HG02973 (cell line): ENCODE data around the gene SPO11.

Experiments
- ATAC-seq: cut with Tn5 transposase; IDR thresholded peaks from one replicate; pipeline ENCODE4 v1.9.1; 2021; ENCODE audit warnings: moderate library complexity; ENCODE audit not compliant: unreplicated experiment

Gene SPO11

DNA sequence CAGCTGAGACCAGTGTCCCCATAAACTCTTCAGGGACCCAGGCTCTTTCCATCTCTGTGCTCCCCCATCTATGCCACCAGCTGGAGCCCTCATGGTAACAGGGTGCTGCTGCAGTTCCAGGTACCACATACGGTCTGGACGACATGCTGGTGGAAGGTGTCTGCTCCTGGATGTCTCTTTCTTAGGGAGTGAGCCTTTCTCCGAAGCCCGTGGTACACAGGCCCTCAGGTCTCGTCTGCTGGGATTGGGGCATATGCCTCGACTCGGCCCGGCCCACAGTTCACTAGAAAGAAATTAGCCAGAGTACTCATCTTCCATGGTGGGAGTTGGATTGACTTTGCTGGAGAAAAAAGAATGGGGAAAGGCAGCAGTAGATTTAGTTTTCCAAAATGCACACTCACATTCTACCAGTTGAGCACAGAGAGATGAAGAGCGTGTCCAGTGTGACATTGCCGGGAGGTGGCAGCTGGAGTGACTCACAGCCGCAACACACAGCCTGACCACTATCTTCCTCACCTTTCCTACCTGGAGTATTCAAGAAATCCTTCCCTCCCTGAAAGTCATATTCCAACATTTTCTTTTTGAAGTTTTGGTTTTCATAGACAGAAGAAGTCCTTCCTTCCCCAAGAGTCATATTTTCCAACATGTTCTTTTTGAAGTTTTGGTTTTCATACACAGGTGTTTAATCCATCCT is 18.6 kb upstream of the SPO11 start:
- ATAC-seq: no peak

DNA sequence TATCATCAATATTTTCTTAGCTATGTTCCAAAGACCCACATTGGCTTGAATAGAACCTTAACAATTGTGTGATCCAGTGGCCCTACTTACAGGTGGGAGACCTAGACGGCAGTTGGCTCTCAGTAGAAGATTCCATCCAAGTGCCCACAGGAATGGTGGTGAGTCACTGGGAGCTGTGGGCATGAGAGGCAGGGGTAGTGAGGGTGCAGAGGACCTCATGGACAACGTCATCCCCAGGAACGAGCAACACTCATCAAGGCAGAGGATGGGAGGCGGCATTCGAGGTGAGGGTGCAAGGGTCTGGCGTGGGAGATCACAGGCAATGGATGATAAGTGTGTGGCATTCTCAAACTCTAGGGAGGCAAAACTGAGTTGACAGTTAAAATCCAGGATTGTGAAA is 17.5 kb upstream of the SPO11 start:
- no peak for ATAC-seq

DNA sequence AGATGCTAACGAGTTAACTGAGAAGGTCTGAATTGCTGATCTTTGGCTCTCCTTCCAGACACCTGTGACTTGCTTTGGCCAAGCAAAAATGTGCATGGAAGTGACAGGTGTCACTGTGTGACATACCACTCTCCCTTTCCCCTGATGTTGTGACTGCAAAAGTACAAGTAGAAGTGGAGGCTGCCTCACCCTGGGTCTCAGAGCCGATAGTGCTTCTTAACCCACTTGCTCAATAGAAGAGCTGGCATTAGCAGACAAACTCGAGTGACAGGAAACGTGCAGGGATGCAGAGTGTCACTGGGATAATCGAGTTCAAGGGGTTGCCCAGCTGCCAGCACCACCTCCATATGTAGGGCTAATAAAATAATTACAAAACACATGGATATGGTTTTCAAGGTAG is 16.4 kb upstream of the SPO11 start:
- no peak for ATAC-seq

DNA sequence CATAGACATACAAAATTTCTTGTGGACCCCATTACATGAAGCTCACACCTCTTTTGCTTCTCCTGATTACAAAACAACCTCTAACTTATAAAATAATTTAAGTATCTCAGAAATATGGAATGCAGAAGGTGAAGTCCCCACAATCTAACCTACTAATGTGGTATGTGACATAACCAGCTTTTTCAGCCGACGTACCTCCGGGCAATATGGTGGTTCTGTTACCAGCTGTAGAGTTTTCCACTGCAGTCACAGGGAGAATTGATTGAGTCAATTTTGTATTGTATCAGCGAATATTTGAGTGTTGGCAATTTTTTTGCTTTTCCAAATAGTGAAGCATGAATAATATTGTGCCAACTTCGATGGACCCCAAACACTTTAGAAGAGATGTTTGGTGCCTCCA is 15.7 kb upstream of the SPO11 start:
- no peak for ATAC-seq

DNA sequence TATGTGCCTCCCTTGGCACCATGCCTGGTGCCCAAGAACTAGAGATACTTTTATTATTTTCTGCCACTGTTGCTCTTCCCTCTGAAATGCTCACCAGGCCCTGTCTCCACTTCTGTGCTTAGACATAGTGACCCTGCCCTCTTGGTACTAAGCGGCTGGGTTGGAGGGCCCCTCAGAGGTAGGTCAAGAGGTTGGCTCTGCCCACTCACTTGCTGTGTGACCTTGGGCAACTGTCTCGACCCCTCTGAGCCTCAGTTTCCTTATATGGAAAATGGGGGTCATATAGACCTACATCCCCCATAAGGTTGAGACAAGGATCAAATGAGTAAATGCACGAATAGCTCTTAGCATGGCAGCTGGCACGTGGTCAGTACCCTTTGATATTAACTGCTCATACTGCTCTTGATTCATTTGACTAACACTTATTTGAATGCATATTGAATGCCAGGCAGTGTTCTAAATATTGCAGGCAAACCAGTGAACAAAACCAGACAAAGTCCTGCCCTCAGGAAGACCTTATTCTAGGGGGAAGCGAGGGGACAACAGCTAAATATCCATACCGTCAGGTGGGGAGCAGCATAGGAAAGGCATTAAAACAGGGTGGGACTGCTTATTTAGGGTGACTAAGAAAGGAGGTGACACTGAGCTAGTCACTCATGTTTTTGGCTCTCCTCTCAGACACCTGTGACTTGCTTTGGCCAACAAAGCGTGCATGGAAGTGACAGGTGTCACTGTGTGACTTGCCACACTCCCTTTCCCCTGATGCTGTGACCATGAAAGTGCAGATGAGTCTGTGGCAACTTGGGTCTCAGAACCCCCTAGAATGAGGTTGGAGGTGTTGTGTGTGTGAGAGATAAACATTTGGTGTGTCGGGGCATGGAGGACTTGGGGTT is 14.3 kb upstream of the SPO11 start:
- ATAC-seq: no peak

DNA sequence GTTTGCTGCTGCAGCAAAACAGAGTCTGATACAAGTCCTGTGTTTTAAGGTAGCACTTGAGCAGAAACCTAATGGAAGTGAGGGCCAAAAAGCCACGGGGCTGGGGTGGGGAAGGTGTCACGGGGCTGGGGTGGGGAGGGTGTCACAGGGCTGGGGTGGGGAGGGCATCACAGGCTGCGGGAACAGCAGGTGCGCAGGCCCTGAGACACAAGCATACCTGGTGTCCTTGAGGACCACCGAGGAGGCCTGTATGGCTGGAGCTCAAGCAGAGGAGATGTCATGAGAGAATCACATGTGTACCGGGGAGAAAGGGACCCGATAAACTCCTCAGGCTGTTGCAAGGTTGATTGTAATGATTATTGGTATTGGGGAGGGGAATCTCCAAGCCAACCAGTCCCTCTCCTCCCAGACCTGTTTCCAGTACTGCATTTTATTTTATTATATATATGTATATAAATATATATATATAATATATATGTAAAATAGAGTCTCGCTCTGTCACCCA is 13.6 kb upstream of the SPO11 start:
- ATAC-seq: no peak

DNA sequence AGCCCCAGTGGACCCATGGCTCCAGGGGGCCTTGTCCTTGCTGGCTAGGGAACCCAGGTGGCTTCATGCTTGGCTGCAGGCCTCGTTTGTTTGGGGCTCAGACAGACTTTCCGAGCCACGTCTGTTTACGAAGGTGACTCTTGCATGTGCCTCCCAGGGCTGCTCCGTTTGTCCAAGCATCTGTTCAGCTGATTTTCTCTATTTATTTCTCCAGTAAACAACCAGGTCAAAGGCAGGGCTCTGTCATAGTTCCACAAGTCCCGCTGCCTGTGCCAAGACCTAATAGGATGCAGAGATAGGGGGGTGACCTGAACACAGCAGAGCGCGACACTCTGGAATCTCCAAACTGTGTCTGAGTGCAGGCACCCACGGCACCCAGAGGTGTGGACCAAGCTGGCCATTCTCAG is 12.8 kb upstream of the SPO11 start:
- ATAC-seq: no peak

DNA sequence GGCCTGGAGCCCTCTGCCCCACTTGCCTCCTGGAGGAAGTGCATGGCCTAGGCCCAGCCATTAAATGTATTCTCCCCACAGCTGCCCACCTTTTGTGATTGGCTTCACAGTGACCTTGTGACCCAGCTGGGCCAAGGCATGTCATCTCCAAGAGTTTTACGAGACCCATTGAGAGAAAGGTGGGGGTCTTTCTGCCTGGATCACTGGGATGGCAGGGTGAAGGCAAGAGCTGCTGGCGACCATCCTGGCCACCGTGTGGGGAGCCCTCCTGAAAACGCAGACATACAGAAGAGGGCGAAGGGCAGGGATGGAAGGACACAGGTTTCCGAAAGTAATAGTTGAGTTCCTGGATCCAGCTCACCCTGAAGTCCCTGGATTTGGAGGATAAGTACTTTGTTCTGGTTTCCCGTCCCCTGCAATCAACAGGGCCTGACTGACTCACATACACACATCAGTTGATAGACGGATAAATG is 12.3 kb upstream of the SPO11 start:
- ATAC-seq: no peak

DNA sequence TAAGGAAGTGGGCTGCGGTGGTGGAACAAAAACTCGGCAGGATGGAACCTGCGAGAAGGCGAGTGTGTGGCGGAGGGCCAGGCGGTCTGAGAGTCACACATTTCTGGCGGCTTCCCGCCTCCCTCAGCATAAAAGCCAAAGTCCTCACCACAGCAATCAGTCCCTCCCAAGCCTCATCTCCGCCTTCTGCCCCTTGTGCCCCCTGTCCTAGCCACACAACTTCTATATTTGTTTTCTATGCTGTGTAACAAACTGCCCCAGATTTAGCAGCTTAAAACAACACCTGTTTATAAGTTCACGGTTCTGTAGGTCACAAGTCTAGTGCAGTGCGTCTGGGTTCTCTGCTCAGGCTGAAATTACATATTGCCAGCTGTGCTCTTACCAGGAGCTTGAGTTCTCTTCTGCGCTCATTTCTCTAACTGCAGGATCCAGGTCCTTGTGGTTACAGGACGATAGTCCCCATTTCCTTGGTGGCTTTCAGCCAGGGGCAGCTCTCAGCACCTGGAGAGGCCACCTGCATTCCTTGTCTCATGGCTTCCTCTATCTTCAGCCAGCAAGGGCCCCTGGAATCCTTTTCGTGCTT is 11.7 kb upstream of the SPO11 start:
- no peak for ATAC-seq

DNA sequence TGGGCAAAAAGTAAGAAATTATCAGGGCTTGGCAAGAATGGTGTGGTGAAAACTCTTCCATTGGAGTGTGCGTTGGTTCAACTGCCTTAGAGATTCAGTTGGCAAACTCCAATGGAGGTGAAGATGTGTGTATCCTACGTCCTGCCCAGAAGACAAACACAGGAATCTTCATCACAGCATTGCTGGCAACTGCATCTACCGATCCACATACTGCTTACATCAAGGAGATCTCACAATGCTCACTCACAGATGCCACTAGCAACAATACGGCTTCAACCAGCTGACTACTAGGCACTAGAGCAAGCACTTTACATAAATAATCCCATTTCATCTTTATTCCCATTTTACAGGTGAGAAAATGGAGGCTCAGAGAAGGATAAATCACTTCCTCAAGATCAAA is 10.0 kb upstream of the SPO11 start:
- no peak for ATAC-seq

DNA sequence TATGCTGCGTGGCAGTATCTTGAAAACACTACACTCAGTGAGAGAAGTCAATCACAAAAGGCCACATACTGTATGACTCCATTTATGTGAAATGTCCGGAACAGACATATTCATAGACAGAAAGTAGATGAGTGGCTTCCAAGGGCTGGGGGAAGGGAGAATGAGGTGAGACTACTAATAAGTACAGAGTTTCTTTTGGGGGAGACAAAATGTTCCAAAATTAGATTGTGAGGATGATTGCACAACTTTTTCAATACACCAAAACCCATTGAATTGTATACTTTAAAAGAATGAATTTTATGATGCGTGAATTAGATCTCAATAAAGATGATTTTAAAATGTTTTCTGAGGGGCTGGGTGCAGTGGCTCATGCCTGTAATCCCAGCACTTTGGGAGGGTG is 9.2 kb upstream of the SPO11 start:
- no peak for ATAC-seq

DNA sequence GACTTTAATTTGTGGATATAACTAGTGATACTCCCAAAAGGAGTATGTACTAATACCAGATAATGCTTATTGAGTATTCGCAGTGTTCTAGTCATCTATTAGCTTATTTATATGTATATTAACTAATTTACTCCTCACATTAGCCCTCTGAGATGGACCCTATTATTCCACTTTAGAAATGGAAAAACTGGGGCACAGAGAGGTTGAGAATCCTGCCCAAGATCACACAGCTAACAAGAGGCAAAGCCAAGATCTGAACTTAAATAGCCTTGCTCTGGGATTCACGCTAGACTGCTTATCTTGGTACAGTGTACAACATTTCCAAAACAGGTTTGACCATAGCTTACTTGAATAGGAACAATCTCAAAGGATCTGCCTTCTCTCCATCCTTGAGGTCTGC is 8.5 kb upstream of the SPO11 start:
- no peak for ATAC-seq

DNA sequence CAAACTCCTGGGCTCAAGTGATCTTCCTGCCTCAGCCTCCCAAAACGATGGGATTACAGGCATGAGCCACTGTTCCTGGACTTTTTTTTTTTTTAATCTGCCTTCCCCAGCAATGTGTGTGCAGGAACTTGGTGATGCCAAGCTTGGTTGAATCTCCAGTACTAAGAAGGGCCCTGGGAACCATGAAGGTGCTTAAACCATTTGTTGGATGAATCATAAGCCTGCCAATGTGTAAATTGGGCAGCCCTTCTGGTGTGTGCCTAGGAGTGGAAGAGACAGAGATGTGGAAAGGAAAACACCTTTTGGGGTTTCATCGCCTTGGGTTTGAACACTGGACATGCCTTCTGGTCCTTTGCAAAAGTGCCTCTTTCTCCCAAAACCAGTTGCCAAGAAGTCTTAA is 7.1 kb upstream of the SPO11 start:
- ATAC-seq: no peak

DNA sequence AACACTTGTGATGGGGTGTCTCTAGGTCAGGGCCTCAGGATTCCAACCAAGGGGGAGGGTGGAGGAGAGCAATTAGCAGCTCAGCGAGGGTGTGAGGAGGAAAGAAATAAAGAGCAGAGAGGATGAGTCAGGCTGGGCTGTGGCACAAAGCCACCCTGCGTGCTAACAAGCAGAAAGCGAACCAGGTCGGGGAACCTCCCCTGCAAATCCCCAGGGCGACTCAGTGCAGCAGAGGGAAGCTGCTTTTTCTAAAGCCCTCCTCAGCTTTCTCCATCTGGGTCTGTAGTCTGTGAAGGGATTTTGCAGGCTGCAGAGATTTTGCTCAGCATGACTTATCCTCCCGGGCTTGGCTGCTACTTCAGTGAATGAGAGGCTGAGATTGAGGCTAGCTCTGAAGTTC is 6.6 kb upstream of the SPO11 start:
- ATAC-seq: no peak

DNA sequence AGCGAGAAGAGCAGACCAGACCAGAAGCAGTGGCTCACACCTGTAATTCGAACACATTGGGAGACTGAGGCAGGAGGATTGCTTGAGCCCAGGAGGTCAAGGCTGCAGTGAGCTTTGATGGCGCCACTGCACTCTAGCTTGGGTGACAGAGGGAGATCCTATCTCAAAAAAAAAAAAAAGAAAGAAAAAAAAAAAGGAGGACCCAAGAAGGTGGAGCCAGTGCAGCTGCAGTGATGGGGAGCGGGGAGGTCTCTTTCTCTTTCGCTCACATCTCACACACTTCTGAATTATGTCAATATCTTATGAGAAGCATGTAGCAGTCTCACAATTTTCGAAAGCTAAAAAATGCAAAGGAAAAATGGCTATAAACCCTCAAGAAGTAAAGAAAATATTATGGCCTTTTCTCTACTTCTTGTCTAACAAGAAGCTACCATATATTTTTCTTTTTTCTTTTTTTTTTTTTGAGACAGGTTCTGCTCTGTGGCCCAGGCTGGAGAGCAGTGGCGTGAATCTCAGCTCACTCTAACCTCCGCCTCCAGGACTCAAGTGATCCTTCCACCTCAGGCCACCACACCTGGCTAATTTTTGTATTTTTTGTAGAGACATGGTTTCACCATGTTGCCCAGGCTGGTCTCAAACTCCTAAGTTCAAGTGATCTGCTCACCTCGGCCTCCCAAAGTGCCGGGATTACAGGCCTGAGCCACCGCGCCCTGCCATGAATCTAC is 3.8 kb upstream of the SPO11 start:
- ATAC-seq: no peak

DNA sequence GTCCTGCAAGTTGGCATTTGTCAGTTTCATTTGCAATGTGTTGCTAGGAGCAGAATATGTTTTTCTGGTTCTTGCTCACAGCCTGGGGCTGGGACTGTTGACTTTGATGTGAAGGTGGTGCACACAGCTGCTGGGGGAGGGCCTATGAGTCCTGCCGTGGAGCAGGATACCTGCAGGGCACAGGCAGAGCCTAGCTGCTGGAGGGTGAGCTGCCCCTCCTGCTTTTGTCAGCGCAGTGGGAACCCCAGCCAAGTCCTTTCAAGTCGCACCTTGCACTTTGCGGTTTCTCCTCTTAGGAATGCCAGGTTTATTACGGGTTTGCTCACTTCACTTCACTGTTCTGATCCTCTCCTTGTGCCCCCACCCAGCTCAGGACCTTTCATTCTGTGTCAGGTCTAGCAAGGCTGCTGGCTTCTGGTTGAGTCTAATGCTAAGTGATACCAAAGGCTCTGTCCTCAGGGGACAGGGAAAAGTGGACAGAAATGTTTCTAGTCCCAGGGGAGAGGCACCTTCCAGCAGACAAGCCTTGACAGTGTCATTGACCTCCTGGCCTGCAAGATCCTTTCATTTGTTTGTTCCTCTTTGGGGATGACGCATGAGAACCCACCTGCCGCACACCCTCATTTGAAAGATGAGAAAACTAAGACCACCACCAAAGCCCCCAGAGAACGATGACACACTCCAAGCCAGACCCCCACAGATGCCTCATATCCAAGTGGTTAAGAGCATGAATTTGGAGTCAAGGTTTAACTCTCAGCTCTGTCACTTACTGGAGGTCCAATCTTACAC is 2.7 kb upstream of the SPO11 start:
- no peak for ATAC-seq

DNA sequence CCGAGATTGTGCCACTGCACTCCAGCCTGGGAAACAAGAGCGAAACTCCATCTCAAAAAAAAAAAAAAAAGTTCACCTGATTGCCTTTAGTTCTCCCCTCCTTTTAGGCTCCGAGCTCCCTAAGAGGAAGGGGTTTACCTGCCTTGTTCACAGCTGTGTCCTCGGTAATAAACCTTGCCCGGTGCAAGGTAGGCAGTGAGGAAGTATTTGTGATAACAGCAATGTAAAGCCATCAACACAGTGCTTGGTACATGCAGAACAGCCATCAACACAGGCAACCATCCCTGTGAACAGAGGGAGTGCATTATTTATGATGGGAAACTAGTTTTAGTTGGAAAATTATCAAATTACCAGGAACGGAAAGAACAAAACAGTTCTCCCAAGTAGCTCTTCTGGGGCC is 1.8 kb upstream of the SPO11 start:
- no peak for ATAC-seq

DNA sequence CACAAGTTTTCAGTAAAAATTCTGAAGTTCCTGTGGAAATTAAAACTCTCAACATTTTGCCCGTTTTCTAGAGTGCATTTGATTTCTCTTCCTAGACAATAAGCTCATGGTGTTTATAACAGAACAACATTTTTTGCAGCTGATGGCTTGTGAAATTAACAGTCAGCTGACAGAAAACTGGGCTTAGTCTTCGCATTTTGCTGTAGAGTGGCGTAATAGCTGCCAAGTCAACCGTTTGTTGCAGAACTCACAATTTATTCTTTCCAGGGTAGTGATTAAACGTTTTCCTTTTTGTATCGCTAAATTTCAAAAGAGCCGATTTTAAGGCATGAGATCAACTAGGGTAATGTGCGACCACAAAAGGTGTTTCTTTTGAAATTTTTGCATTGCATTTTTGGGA is 1.4 kb downstream of the SPO11 start:
- ATAC-seq: no peak

DNA sequence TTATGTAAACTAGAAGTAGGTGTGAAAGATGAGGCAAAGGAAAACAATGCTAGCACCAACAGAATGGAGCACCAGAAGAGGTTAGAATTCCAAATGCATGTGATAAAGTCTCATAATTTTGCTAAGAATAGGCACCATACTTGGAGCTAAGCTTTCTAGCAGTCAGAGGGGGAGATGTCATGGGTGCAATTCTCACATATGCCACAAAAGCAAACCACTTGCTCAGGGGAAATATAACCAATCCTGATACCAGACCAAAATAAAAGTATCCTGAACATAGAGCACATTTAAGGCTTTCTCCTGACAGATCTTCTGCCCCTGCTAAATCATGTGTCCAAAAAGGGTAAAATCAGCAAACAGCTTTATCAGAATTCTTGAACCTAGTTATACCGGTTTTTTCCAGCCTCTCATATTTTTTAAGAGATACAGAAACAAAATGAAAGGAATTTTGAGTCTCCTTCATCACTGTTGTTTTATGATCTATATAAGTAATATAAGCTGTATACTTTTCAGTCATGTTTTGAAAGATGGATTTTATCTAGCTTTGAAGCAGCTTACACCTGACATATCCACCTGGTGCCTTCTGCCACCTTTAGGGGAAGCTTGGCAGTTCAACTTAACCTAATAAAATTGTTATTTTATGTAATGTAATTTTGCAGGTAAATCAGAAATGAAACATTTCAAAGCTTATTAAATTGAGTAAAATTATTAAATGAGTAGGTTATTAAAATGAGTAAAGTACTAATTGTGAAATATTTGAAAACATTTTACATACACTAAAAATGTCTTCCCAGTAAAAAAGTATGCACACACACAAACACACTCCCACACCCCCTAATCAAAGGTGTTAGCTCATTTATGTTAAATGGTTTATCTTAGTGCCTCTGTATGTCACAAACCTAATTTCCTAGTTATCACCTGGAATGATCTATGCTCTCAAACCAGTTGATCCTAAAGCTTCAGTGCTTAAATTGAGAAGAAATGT is 2.8 kb downstream of the SPO11 start:
- ATAC-seq: no peak
